ENCODE data around the gene FCHSD2.

DNA sequence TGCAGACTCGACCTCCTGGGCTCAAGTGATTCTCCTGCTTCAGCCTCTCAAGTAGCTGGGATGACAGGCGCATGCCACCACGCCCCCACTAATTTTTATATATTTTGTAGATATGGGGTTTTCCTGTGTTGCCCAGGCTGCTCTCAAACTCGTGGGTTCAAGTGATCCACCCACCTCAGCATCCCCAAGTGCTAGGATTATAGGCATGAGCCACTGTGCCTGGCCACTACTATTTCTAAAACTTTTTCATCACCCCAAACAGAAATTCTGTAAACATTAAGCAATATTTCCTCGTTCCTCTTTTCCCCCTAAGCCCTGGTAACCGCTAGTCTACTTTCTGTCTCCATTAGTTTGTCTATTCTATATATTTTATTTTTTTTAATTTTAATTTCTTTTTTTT is 336.9 kb downstream of the FCHSD2 start:
- no peak for TF ChIP-seq POLR2A (IDR thresholded peaks at IDR 0.05; ENCODE audit: control extremely low read depth in 1 of 2, low read depth in 2 of 2, low read length in 2 of 2)
- TF ChIP-seq, protein P1, sequence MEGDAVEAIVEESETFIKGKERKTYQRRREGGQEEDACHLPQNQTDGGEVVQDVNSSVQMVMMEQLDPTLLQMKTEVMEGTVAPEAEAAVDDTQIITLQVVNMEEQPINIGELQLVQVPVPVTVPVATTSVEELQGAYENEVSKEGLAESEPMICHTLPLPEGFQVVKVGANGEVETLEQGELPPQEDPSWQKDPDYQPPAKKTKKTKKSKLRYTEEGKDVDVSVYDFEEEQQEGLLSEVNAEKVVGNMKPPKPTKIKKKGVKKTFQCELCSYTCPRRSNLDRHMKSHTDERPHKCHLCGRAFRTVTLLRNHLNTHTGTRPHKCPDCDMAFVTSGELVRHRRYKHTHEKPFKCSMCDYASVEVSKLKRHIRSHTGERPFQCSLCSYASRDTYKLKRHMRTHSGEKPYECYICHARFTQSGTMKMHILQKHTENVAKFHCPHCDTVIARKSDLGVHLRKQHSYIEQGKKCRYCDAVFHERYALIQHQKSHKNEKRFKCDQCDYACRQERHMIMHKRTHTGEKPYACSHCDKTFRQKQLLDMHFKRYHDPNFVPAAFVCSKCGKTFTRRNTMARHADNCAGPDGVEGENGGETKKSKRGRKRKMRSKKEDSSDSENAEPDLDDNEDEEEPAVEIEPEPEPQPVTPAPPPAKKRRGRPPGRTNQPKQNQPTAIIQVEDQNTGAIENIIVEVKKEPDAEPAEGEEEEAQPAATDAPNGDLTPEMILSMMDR (IDR thresholded peaks at IDR 0.05; ENCODE audit: control extremely low read depth in 1 of 3, insufficient read depth in 1 of 3, low read depth in 1 of 3, low read length in 3 of 3): no peak
- TF ChIP-seq USF2 (IDR thresholded peaks at IDR 0.05; ENCODE audit: low read length): no peak
- TF ChIP-seq, protein P2, sequence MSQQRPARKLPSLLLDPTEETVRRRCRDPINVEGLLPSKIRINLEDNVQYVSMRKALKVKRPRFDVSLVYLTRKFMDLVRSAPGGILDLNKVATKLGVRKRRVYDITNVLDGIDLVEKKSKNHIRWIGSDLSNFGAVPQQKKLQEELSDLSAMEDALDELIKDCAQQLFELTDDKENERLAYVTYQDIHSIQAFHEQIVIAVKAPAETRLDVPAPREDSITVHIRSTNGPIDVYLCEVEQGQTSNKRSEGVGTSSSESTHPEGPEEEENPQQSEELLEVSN (IDR thresholded peaks at IDR 0.05): no peak
- TF ChIP-seq MAFK (IDR thresholded peaks at IDR 0.05; ENCODE audit: low read depth, low read length): no peak
